NCI-H345 treated with DMSO at 0.1 percent for 48 hours (cell line): ENCODE data around the gene SERTAD4.
A peak's percentile ranks its signal among the peaks of the same experiment; 100 is the strongest.
"Not testable (repeated sequence)": the region's sequence is repeated elsewhere in the genome, so short reads cannot be mapped to it uniquely, and the experiment has no call there.

Source experiments
- DNase-seq: peaks from one replicate; lab custom pipeline; 2025; ENCODE audit not compliant: unreplicated experiment; lab: John Stamatoyannopoulos, UW

Gene SERTAD4

GRCh38 chr1:210257698-210258529, 25.3 kb downstream of the SERTAD4 start:
- no peak for DNase-seq

GRCh38 chr1:210259561-210259960, 27.0 kb downstream of the SERTAD4 start:
- no peak for DNase-seq

GRCh38 chr1:210260096-210260495, 27.5 kb downstream of the SERTAD4 start:
- no peak for DNase-seq

GRCh38 chr1:210262167-210262896, 29.7 kb downstream of the SERTAD4 start:
- DNase-seq, result no peak

GRCh38 chr1:210262897-210263272, 30.3 kb downstream of the SERTAD4 start:
- DNase-seq, result no peak

- DNase-seq, result no peak
Observed at GRCh38 chr1:210263963-210264362, 31.4 kb downstream of the SERTAD4 start.

GRCh38 chr1:210264496-210265380, 32.1 kb downstream of the SERTAD4 start:
- DNase-seq, result no peak

GRCh38 chr1:210265392-210265955, 32.9 kb downstream of the SERTAD4 start:
- DNase-seq, result not testable (repeated sequence)

GRCh38 chr1:210269981-210270380, 37.4 kb downstream of the SERTAD4 start:
- DNase-seq, result no peak

GRCh38 chr1:210272666-210273065, 40.1 kb downstream of the SERTAD4 start:
- DNase-seq, result no peak

- no peak for DNase-seq
Observed at GRCh38 chr1:210280221-210280620, 47.6 kb downstream of the SERTAD4 start.

GRCh38 chr1:210288116-210288515, 55.5 kb downstream of the SERTAD4 start:
- DNase-seq, result no peak

GRCh38 chr1:210289248-210289647, 56.7 kb downstream of the SERTAD4 start:
- no peak for DNase-seq

GRCh38 chr1:210291081-210291764, 58.6 kb downstream of the SERTAD4 start:
- no peak for DNase-seq

- DNase-seq, result no peak
Observed at GRCh38 chr1:210291786-210292230, 59.2 kb downstream of the SERTAD4 start.

- DNase-seq, result peak; percentile 99
Observed at GRCh38 chr1:210292231-210292871, 59.8 kb downstream of the SERTAD4 start.

GRCh38 chr1:210293171-210293607, 60.6 kb downstream of the SERTAD4 start:
- DNase-seq, result no peak

- peak; percentile 32 for DNase-seq
Observed at GRCh38 chr1:210294999-210295745, 62.6 kb downstream of the SERTAD4 start.
